Fibroblast of lung (primary cell): ENCODE data around the gene DHX32. TPM values are rescaled to one million over a fixed set of nuclear protein-coding genes. Genes with fewer than 3 reads are reported as not detected.
A peak's percentile ranks its signal among the peaks of the same experiment; 100 is the strongest.

Experiments used
- DNase-seq, 2 donors: peaks; one replicate each; pipeline versions ENCODE4 v3.0.0 to v3.0.0-alpha.2; 2010; ENCODE audit warnings: low read depth in 2 of 2
- H2AFZ ChIP-seq: 2 replicates; pipeline ENCODE4 v1.5.1; 2012; ENCODE audit warnings: low read length, control low read depth, inconsistent platforms
- H3K27ac ChIP-seq: 2 replicates; pipeline ENCODE4 v1.5.1; 2011; ENCODE audit warnings: low read length, control low read depth; ENCODE audit not compliant: insufficient read depth
- H3K27me3 ChIP-seq: 2 replicates; pipeline ENCODE4 v1.5.1; 2011; ENCODE audit warnings: mild to moderate bottlenecking, low read length; ENCODE audit not compliant: control insufficient read depth, insufficient read depth
- H3K36me3 ChIP-seq: 2 replicates; pipeline ENCODE4 v1.5.1; 2011; ENCODE audit warnings: low read length; ENCODE audit not compliant: control insufficient read depth, insufficient read depth
- H3K4me1 ChIP-seq: 2 replicates; pipeline ENCODE4 v1.5.1; 2011; ENCODE audit warnings: low read length; ENCODE audit not compliant: control insufficient read depth, insufficient read depth; ENCODE audit errors: extremely low read depth
- H3K4me2 ChIP-seq: 2 replicates; pipeline ENCODE4 v1.5.1; 2011; ENCODE audit warnings: low read length, control low read depth; ENCODE audit not compliant: insufficient read depth; ENCODE audit errors: extremely low read depth
- H3K4me3 ChIP-seq, 4 experiments: fragments of 200-600 bp in 1 of 4; sonication (generic) in 1 of 4; replicated peaks in 1 of 4; 2 replicates each; pipeline ENCODE4 v1.5.1; 2011 to 2016; ENCODE audit warnings: low read length in 4 of 4, low read depth in 3 of 4, mild to moderate bottlenecking in 3 of 4, control low read depth in 2 of 4, inconsistent platforms in 1 of 4, mixed read lengths in 1 of 4; ENCODE audit not compliant: insufficient read depth in 1 of 4; ENCODE audit errors: control extremely low read depth in 1 of 4
- H3K79me2 ChIP-seq: 2 replicates; pipeline ENCODE4 v1.5.1; 2012; ENCODE audit warnings: mild to moderate bottlenecking, low read length, inconsistent platforms; ENCODE audit not compliant: control insufficient read depth, insufficient read depth
- H3K9ac ChIP-seq: 2 replicates; pipeline ENCODE4 v1.5.1; 2011; ENCODE audit warnings: mild to moderate bottlenecking, low read length, control low read depth; ENCODE audit not compliant: insufficient read depth
- H3K9me3 ChIP-seq: 2 replicates; pipeline ENCODE4 v1.5.1; 2012; ENCODE audit warnings: low read depth, low read length; ENCODE audit not compliant: control insufficient read depth, insufficient read depth
- H4K20me1 ChIP-seq: 2 replicates; pipeline ENCODE4 v1.5.1; 2011; ENCODE audit warnings: low read length; ENCODE audit not compliant: control insufficient read depth, insufficient read depth; ENCODE audit errors: extremely low read depth
- EZH2 ChIP-seq: IDR thresholded peaks from 2 replicates; pipeline ENCODE4 v1.5.1; 2012; ENCODE audit warnings: low read length, control low read depth, mild to moderate bottlenecking; ENCODE audit errors: missing control alignments
- polyA plus RNA-seq, 2 donors: library from polyadenylated mRNA; depleted of rRNA in 1 of 2; stranded (reverse) in 1 of 2; unstranded in 1 of 2; fragments of >200 nt; gene quantifications; 2 replicates each; pipeline ENCODE4 v1.2.1, GENCODE V29; 2011 to 2012; ENCODE audit warnings: missing spikeins in 1 of 2
- total RNA-seq: library from RNA; depleted of rRNA; stranded (reverse); fragments of >200 nt; gene quantifications from 2 replicates; pipeline ENCODE4 v1.2.1, GENCODE V29; 2014
- TF ChIP-seq, protein P1 (sequence below), 2 donors: IDR thresholded peaks in 1 of 2; conservative IDR thresholded peaks in 1 of 2; 1 replicate in 1 of 2; 2 replicates in 1 of 2; pipeline ENCODE4 v1.5.1; 2011 to 2012; ENCODE audit warnings: low read length in 2 of 2, control low read depth in 1 of 2, inconsistent platforms in 1 of 2, low read depth in 1 of 2, mild to moderate bottlenecking in 1 of 2

Gene DHX32
- total and polyA plus RNA-seq, 2 donors (not counting 1 experiment from before 2014, with no cell fraction given) = 31.1 to 33.7 TPM

- no peak overlapping the region for H3K27ac ChIP-seq
- TF ChIP-seq, protein P1, sequence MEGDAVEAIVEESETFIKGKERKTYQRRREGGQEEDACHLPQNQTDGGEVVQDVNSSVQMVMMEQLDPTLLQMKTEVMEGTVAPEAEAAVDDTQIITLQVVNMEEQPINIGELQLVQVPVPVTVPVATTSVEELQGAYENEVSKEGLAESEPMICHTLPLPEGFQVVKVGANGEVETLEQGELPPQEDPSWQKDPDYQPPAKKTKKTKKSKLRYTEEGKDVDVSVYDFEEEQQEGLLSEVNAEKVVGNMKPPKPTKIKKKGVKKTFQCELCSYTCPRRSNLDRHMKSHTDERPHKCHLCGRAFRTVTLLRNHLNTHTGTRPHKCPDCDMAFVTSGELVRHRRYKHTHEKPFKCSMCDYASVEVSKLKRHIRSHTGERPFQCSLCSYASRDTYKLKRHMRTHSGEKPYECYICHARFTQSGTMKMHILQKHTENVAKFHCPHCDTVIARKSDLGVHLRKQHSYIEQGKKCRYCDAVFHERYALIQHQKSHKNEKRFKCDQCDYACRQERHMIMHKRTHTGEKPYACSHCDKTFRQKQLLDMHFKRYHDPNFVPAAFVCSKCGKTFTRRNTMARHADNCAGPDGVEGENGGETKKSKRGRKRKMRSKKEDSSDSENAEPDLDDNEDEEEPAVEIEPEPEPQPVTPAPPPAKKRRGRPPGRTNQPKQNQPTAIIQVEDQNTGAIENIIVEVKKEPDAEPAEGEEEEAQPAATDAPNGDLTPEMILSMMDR (conservative IDR thresholded peaks at IDR 0.05 in 1 of 2, IDR thresholded peaks at IDR 0.05 in 1 of 2; ENCODE audit: low read depth in 1 of 2, low read length in 2 of 2) = no peak
- TF ChIP-seq EZH2 = no peak
- H4K20me1 ChIP-seq = no peaks in the 10 kb centered on the region
- no peak overlapping the region for H3K9ac ChIP-seq
- no peak overlapping the region for H3K4me3 ChIP-seq
- H3K4me2 ChIP-seq = no peak overlapping the region
- H3K27me3 ChIP-seq = no peaks in the 10 kb centered on the region
- H3K9me3 ChIP-seq = no peaks in the 10 kb centered on the region
- DNase-seq = peak in 1 of 2 donors; percentile 44
- no peaks in the 10 kb centered on the region for H3K36me3 ChIP-seq
- no peaks in the 10 kb centered on the region for H3K79me2 ChIP-seq
- no peaks in the 10 kb centered on the region for H3K4me1 ChIP-seq
- no peak overlapping the region for H2AFZ ChIP-seq
Observed at GRCh38 chr10:125882596-125882995, 1.5 kb upstream of the DHX32 start.

- Histone ChIP-seq H3K4me1 (no peaks in the 10 kb centered on the region), H3K27me3 (no peaks in the 10 kb centered on the region), H2AFZ (no peak overlapping the region), H3K27ac (no peak overlapping the region), H3K4me3 (no peak overlapping the region), H3K9me3 (no peaks in the 10 kb centered on the region), H3K4me2 (no peak overlapping the region), H3K9ac (no peak overlapping the region), H3K79me2 (no peaks in the 10 kb centered on the region), H4K20me1 (no peaks in the 10 kb centered on the region), H3K36me3 (peaks cover 1% of the 10 kb centered on the region)
- no peak for DNase-seq
- TF ChIP-seq EZH2 = no peak
- TF ChIP-seq, protein P1 (conservative IDR thresholded peaks at IDR 0.05 in 1 of 2, IDR thresholded peaks at IDR 0.05 in 1 of 2; ENCODE audit: low read depth in 1 of 2, low read length in 2 of 2) = no peak
Observed at GRCh38 chr10:125880719-125881118, 373 bp downstream of the DHX32 start.

GRCh38 chr10:125878957-125879835 is 1.9 kb downstream of the DHX32 start:
- no peak for TF ChIP-seq EZH2
- TF ChIP-seq, protein P1 (conservative IDR thresholded peaks at IDR 0.05 in 1 of 2, IDR thresholded peaks at IDR 0.05 in 1 of 2; ENCODE audit: low read depth in 1 of 2, low read length in 2 of 2) = no peak
- Histone ChIP-seq H3K79me2 (no peaks in the 10 kb centered on the region), H3K4me1 (no peaks in the 10 kb centered on the region), H3K36me3 (peaks cover 1% of the 10 kb centered on the region), H3K9me3 (no peaks in the 10 kb centered on the region), H4K20me1 (no peaks in the 10 kb centered on the region), H3K9ac (no peak overlapping the region), H3K4me3 (no peak overlapping the region), H3K27ac (no peak overlapping the region), H2AFZ (no peak overlapping the region), H3K4me2 (no peak overlapping the region), H3K27me3 (no peaks in the 10 kb centered on the region)
- peak; percentile 93 to 96 for DNase-seq
